Measurements from ENCODE around the gene PRKAR1B. TPM values are rescaled to one million over a fixed set of nuclear protein-coding genes. Genes with fewer than 3 reads are reported as not detected.

PRKAR1B gene
- polyA plus RNA-seq, 6 donors from 2014 or later, result 2.9 to 5.9 (median 4.2) TPM

DNA sequence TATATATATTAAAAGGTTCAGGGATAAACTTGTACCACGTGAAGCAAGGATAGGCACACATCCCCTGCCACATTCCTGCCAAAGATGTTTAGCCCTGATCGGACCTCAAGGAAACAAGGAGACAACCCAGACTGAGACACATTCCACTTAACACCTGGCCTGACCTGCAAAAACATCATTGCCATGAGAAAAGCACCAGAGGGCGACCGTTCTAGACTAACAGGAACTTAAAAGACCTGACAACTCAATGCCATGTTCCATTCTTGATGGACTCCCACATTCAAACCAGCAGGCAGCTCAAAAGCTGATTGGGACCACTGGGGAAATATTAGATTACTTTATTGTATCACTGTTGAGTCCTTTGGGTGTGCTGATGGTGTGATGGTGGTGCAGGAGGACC is 199.4 kb downstream of the PRKAR1B start:
- no peak for ATAC-seq (ENCODE audit: low read depth in 2 of 2)
- H3K36me3 Mint-ChIP-seq, result no peaks in the 10 kb centered on the region
- no peak overlapping the region for H3K27ac Mint-ChIP-seq
- H3K4me1 Mint-ChIP-seq, result peaks cover 7 to 17% (median 8%) of the 10 kb centered on the region in 3 donors
- H3K9me3 Mint-ChIP-seq, result no peaks in the 10 kb centered on the region
- H3K4me3 Mint-ChIP-seq, result no peak overlapping the region
- DNase-seq, result no peak
- peaks cover 0 to 12% (median 0%) of the 10 kb centered on the region in 3 donors for H3K27me3 Mint-ChIP-seq

DNA sequence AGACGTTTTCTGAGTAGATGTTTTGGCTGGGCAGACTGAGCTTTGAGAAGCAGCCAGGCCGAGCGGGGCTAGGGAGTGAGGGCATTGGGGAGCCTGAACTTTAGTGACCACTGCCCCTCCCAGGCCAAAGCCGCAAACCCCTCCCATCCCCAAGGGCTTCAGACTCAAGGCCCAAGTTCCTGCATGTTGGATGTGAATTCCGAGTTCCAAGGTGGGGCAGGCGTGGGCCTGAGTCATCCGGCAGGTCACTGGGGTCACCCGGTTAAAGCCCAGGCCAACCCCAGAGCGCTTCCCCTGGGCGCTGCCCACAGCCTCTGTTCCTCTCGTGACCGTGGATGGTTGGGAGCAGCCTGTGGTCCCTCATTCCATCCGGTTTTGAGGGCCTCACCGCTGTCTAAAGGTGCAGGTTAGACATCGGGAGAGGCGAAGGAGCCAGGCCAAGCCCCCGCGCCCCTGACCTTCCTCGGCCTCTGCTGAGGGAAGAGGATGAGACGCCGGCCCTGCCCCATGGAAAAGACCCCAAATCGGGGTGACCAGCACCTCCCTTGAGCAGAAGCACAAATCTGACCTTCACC is 200.5 kb downstream of the PRKAR1B start:
- ATAC-seq (ENCODE audit: low read depth in 2 of 2) (no peak), DNase-seq (no peak)
- no peaks in the 10 kb centered on the region for H3K36me3 Mint-ChIP-seq
- peaks cover 0 to 12% (median 4%) of the 10 kb centered on the region in 3 donors for H3K27me3 Mint-ChIP-seq
- no peaks in the 10 kb centered on the region for H3K9me3 Mint-ChIP-seq
- no peak overlapping the region for H3K27ac Mint-ChIP-seq
- H3K4me3 Mint-ChIP-seq, result no peak overlapping the region
- H3K4me1 Mint-ChIP-seq, result peaks cover 5 to 8% (median 6%) of the 10 kb centered on the region in 3 donors

DNA sequence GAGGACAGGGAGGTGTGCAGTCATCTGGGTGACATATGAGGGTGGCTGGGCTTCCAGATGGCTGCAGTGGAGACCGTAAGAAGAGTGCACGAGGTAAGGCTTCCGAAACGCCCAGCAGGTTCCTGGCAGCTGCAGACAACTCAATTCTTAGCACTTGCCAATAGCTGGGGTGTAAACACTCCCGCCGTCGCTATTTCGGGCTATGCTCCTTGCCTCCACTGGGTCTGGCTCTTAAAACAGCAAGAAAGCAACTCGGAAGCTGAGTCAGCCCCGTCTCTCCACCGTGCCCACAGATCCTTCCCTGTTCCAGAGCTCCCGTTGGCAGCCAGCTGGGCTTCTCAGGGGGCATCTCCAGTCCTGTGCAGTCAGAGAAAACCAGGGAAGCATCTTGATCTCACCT is 201.3 kb downstream of the PRKAR1B start:
- peak overlapping the region in 1 of 8 donors; percentile 17 for H3K4me3 Mint-ChIP-seq
- H3K27me3 Mint-ChIP-seq, result peaks cover 0 to 20% (median 4%) of the 10 kb centered on the region in 3 donors
- H3K36me3 Mint-ChIP-seq, result no peaks in the 10 kb centered on the region
- ATAC-seq (ENCODE audit: low read depth in 2 of 2) (no peak), DNase-seq (no peak)
- H3K9me3 Mint-ChIP-seq, result no peaks in the 10 kb centered on the region
- H3K27ac Mint-ChIP-seq, result no peak overlapping the region
- H3K4me1 Mint-ChIP-seq, result peaks cover 4 to 12% (median 6%) of the 10 kb centered on the region in 3 donors

DNA sequence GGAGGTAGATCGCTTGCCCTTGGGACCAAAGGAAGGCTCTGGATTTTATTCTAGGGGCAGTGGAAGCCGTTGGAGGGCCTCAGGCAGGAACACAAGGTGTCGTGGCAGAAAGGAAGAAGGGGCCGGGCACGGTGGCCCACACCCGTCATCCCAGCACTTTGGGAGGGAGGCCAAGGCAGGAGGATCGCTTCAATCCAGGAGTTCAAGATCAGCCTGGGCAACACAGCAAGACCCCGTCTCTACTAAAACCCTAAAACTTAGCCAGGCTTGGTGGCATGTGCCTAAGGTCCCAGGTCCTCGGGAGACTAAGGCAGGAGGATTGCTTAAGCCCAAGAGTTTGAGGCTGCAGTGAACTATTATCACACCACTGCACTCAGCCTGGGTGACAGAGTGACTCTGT is 202.3 kb downstream of the PRKAR1B start:
- Mint-ChIP-seq H3K9me3 (no peaks in the 10 kb centered on the region), H3K27me3 (peaks cover 0 to 14% (median 4%) of the 10 kb centered on the region in 3 donors), H3K27ac (no peak overlapping the region), H3K4me1 (peaks cover 4 to 12% (median 6%) of the 10 kb centered on the region in 3 donors), H3K36me3 (no peaks in the 10 kb centered on the region), H3K4me3 (peak overlapping the region in 1 of 8 donors; percentile 10)
- ATAC-seq (ENCODE audit: low read depth in 2 of 2) (no peak), DNase-seq (no peak)

DNA sequence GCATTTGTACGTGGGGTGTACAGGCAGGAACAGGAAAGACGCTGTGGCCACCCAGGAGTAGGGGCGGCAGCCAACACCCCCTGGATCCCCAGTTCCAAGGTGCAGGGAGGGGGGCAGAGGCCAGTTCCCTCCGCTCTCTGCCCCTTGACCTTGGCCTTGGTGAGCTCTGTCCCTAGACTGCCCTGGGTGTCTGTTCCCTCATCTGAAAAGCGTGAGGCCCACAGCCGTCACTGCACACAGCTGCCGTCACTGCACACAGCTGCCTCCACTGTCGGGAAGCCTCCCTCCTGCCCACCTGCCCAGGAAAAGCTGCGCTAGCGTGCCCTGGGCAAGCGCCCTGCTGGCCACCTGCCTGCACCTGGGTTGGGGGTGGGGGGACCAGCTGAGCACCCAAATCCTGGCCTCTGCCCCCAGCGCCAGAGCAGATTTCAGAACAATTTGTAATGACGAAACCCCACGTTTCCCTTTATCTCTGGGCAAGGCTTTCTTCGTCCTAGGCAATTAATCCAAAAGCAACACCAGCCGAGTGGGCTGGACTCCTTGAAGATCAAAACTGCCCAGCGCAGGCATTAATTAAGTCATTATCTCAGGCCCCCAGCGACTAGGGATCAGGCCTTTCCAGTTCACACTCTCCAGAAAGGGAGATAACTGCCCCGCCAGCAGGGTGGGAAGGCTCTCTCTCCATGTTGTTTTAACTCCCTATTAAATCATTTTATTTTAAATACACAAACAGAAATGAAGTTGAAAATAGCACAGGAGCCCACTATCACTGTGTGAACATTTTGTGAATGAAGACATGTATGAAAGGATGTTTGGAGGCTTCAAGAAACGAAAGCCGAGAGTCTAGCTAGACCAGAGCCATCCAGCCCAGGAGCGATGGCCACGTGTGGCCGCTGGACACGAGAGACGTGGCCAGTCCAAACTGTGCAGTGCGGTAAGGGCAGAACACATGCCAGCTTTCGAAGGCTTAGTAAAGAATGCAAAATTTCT is 203.4 kb downstream of the PRKAR1B start:
- Mint-ChIP-seq H3K27ac (peak overlapping the region in 3 of 6 donors; percentile 11 to 64 (median 59)), H3K4me3 (peak overlapping the region; percentile 23 to 77 (median 56))

DNA sequence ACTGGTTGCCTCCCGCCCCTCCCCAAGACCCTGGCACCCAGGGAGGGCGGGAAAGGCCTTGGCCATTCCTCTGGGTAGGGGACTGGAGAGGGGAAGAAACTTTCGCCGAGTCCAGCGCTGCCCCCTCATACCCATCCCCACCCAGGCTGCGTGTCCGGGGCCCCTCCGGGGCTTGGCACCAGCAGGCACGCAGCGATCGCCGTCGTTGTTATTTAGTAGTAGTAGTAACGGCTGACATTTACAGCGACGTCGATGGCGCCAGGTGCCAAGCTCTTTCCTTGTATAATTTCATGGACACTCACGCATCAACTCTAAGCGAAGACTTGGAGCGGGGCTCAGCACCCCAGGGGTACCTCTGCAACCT is 204.1 kb downstream of the PRKAR1B start:
- peak overlapping the region in 7 of 8 donors; percentile 9 to 77 (median 57) for H3K4me3 Mint-ChIP-seq
- no peak for DNase-seq
- ATAC-seq (ENCODE audit: low read depth in 2 of 2), result no peak
- H3K9me3 Mint-ChIP-seq, result no peaks in the 10 kb centered on the region
- peaks cover 4 to 22% (median 8%) of the 10 kb centered on the region in 3 donors for H3K27me3 Mint-ChIP-seq
- no peaks in the 10 kb centered on the region for H3K36me3 Mint-ChIP-seq
- peak overlapping the region in 1 of 6 donors; percentile 59 for H3K27ac Mint-ChIP-seq
- peaks cover 8 to 13% (median 10%) of the 10 kb centered on the region in 3 donors for H3K4me1 Mint-ChIP-seq

More for the DNA sequence above, 203.4 kb downstream of the PRKAR1B start:
- peaks cover 6 to 12% (median 6%) of the 10 kb centered on the region in 3 donors for H3K4me1 Mint-ChIP-seq
- peaks cover 3 to 16% (median 4%) of the 10 kb centered on the region in 3 donors for H3K27me3 Mint-ChIP-seq
- H3K9me3 Mint-ChIP-seq, result no peaks in the 10 kb centered on the region
- no peaks in the 10 kb centered on the region for H3K36me3 Mint-ChIP-seq
- ATAC-seq (ENCODE audit: low read depth in 2 of 2), result no peak
- no peak for DNase-seq

DNA sequence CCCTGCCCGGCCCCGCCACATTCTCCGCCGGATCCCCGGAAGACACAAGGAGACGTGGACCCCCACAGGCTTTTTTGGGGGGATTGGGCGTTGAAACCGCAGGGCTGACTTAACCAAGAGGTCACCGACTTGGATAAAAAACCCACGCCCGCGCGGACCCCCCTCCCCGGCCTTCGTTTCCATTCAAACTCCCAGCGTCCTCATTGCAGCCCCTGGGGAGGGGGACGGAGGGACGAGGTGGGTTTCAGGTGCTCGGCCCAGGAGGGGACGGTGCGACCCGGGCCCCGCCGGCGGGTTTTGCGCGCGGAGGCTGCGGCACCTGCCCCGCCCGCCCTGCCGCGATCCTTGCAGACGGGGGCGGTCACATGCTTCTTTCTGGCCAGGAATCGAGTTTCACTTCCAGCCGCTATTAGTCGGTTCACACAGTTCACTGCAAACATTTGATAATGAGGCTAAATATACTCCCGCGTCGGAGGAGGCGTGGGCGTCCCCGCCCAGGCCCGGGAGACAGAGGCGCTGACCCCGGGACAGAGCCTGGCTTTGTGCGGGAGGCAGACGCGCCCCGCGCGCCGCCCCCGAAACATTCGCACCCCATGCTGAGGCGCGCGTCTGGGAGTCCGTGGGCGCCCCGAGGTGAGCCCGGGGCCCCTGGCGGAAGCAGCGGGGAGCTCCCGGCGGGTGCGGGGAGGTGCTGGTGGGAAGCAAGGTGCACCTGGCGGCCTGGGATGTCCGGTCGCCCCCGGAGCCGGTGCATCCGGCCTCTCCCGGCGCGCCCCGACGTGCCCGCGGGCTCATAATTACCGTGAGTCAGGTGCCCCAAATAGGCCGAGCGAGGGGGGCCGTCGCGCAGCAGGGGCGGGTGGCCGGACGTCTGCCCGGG is 204.8 kb downstream of the PRKAR1B start:
- H3K4me3 Mint-ChIP-seq, result peak overlapping the region; percentile 70 to 82 (median 76)
- DNase-seq (peak; percentile 64), ATAC-seq (ENCODE audit: low read depth in 2 of 2) (peak; percentile 71 to 74)
- peaks cover 12 to 18% (median 13%) of the 10 kb centered on the region in 3 donors for H3K4me1 Mint-ChIP-seq
- no peaks in the 10 kb centered on the region for H3K9me3 Mint-ChIP-seq
- H3K27ac Mint-ChIP-seq, result peak overlapping the region in 2 of 6 donors; percentile 57 to 94
- no peaks in the 10 kb centered on the region for H3K36me3 Mint-ChIP-seq
- peaks cover 7 to 26% (median 8%) of the 10 kb centered on the region in 3 donors for H3K27me3 Mint-ChIP-seq

DNA sequence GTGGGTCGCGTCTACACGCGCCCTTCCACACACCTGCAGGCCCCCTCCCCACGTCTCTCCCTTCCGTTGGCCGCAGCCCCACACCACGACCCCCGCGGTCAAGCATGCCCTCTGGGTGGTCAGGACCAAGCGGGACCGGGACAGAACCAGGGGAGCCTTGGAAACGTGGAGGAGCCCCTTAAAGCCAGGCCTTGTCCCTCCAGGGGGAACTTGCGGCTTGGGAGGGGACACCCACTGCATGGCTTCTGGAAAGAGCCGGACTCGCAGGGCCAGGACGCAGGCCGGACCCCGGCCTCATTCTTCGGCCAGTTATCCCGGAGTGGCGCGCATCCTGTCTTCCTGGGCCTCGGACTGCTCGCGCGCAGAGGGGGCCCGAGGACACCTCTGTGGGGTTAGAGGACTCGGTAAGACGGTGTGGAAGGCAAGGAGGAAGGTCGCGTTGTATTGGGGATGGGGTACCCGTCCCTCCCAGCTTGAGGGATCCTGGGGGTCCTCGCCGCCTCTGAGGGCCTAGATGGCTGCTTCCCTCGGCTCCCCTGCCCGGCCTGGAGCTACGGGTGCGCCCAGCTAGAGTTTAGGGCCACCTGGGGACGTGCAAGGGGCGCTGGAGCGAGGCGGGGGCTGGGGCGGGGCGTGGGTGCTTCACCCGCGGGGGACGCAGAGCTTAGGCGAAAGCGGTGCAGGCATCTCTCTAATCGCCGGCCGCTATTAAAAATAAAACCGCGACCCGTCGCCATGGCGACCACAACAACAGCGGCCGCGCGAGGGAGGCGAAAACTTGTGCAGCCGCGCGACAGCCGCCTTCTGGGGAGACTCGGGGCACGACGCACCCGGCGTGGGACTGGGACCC is 205.6 kb downstream of the PRKAR1B start:
- H3K27me3 Mint-ChIP-seq, result peaks cover 7 to 26% (median 11%) of the 10 kb centered on the region in 3 donors
- H3K36me3 Mint-ChIP-seq, result no peaks in the 10 kb centered on the region
- DNase-seq, result peak; percentile 43
- H3K9me3 Mint-ChIP-seq, result no peaks in the 10 kb centered on the region
- peak overlapping the region; percentile 70 to 82 (median 76) for H3K4me3 Mint-ChIP-seq
- peak overlapping the region in 2 of 6 donors; percentile 30 to 57 for H3K27ac Mint-ChIP-seq
- H3K4me1 Mint-ChIP-seq, result peaks cover 12 to 18% (median 13%) of the 10 kb centered on the region in 3 donors
- ATAC-seq (ENCODE audit: low read depth in 2 of 2), result peak; percentile 29 to 46

DNA sequence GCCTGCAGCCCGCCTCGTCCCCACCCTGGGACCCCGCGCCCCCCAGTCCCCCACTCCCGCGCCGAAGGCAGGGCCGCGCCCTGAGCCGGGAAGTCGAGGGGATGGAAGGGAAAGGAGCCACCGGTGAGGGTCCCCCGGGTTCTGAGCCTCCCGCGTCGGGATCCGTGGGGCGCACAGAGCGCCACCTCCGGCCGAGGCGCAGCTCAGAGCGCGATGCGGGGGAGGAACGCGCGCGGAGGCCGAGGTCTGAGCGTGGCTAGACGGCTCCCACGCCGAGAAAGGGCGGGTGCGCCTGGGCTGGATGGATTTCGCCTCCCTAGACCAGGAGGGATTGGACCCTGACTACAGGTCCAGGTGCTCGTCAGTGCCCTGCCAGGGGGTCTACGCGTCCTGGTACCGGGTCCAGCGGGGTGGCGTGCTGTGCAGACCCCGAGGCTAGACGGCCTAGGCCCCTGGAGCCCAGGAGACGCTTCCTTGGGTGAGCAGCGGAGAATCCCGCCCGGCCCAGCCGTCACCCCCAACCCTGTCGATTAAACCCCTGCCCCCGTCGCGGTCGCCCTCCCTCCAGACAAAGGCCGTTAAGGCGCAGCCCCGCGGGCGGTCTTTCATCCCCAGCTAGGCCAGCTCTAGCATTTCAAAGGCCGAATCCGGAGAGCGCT is 206.4 kb downstream of the PRKAR1B start:
- ATAC-seq (ENCODE audit: low read depth in 2 of 2) (no peak), DNase-seq (no peak)
- Mint-ChIP-seq H3K9me3 (no peaks in the 10 kb centered on the region), H3K4me1 (peaks cover 12 to 18% (median 13%) of the 10 kb centered on the region in 3 donors), H3K4me3 (peak overlapping the region in 6 of 8 donors; percentile 25 to 82 (median 54)), H3K27ac (no peak overlapping the region), H3K36me3 (no peaks in the 10 kb centered on the region), H3K27me3 (peaks cover 7 to 33% (median 16%) of the 10 kb centered on the region in 3 donors)

DNA sequence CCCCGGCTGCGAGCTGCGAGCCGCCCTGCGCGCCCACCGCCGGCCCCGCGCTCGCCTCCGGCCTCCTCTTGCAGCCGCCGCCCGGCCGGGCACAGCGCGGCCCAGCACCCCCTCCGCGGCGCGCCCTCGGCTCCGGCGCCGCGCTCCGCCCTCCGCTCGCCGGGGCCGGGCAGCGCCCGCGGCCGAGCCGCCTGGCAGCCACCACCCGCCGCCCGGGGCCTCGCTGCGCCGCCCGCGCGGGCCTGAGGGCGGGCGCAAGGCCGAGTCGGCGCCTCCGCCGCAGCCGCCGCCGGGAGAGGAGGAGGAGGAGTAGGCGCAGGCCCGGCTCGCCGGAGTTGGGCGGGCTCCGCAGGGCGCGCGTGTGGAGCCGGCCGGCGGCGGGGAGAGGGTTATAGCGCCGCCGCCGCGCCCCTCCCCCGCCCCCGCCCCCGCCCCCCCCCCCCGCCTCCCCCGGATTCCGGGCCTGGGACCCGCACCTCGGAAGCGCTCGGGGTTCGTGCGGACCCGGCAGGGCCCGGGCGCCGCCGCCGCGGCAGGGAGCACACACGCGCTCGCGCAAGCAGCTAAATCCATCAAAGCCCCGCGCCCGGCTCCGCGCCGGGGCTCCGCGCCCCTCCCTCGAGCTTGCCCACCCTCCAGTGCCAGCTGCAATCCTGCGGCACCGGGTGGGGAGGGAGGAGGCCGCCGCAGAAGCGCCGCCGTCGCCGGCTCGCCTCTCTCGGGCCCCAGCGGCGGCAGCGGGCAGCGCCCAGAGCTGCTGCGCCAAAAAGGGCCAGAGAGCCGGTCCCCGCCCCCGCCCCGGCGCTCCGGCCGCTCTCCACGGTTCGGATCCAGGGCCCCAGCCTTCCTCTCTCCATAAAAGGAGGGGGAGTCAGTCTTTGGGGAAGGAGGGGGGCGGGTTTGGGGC is 207.3 kb downstream of the PRKAR1B start, which contains the start of gene PDGFA:
Gene PDGFA, minus strand, starts transcription at position 363 of the 907 bp plus-strand sequence. CDS start 845 bp downstream, outside the sequence.
- Mint-ChIP-seq H3K27me3 (peaks cover 7 to 32% (median 16%) of the 10 kb centered on the region in 3 donors), H3K36me3 (no peaks in the 10 kb centered on the region), H3K4me1 (peaks cover 12 to 21% (median 13%) of the 10 kb centered on the region in 3 donors), H3K9me3 (no peaks in the 10 kb centered on the region), H3K4me3 (peak within 1 kb of the TSS; percentile 57 to 92 (median 80)), H3K27ac (peak within 1 kb of the TSS in 1 of 6 donors; percentile 29)
- ATAC-seq (ENCODE audit: low read depth in 2 of 2) (peak in 1 of 2 donors; percentile 13), DNase-seq (peak; percentile 18)

Data from naive B cell (primary cell).